ENCODE data around the gene DLX1. TPM values are rescaled to one million over a fixed set of nuclear protein-coding genes. Genes with fewer than 3 reads are reported as not detected.

The DLX1 gene
- polyA plus RNA-seq, 3 donors: 0.05 TPM; not detected in 2

DNA sequence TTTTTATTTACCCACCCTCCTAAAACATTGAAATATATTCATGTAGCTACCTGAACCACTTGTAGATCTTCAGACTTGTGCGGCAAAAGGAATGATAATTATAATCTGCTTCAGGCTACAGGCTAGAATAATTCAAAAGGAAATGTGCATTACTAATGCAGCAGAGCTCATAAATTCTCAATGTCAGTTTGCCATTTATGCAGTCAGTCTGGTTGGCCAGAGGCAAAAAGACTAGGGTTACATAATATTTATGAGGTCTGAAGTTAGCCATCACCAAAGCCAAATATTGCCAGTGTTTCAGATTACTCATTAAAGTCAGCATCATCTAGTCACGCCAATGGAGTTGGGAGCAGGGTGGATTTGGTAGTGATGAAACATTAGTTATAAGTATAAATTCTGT lies 46.7 kb upstream of the DLX1 start:
- H3K79me2 ChIP-seq (ENCODE audit: insufficient read depth, low read length): no peaks in the 10 kb centered on the region
- Mint-ChIP-seq H3K36me3 (no peaks in the 10 kb centered on the region), H3K27ac (no peak overlapping the region), H3K4me1 (no peaks in the 10 kb centered on the region), H3K4me3 (no peak overlapping the region), H3K27me3 (ENCODE audit: low read depth in 3 of 3) (no peaks in the 10 kb centered on the region), H3K9me3 (peaks cover 0 to 7% (median 0%) of the 10 kb centered on the region in 7 donors)
- H3K27ac ChIP-seq (ENCODE audit: low read depth in 1 of 2, low read length in 2 of 2): no peak overlapping the region
- H3K9ac ChIP-seq (ENCODE audit: insufficient read depth, low read length, poor library complexity, severe bottlenecking): no peak overlapping the region
- H3K4me3 ChIP-seq (replicated peaks in 1 of 3; ENCODE audit: low read depth in 2 of 3, low read length in 3 of 3): no peak overlapping the region
- intact Hi-C loops (cut with micrococcal nuclease): no loop called here
- H4K20me1 ChIP-seq (ENCODE audit: insufficient read depth, low read length): no peaks in the 10 kb centered on the region
- TF ChIP-seq, protein P1, sequence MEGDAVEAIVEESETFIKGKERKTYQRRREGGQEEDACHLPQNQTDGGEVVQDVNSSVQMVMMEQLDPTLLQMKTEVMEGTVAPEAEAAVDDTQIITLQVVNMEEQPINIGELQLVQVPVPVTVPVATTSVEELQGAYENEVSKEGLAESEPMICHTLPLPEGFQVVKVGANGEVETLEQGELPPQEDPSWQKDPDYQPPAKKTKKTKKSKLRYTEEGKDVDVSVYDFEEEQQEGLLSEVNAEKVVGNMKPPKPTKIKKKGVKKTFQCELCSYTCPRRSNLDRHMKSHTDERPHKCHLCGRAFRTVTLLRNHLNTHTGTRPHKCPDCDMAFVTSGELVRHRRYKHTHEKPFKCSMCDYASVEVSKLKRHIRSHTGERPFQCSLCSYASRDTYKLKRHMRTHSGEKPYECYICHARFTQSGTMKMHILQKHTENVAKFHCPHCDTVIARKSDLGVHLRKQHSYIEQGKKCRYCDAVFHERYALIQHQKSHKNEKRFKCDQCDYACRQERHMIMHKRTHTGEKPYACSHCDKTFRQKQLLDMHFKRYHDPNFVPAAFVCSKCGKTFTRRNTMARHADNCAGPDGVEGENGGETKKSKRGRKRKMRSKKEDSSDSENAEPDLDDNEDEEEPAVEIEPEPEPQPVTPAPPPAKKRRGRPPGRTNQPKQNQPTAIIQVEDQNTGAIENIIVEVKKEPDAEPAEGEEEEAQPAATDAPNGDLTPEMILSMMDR (IDR thresholded peaks at IDR 0.05): no peak
- WGBS (ENCODE audit: insufficient coverage): 100% methylated on average over 1 of the region's 2 CpGs
- no peaks in the 10 kb centered on the region for H3K9me3 ChIP-seq (replicated peaks in 1 of 2; ENCODE audit: control insufficient read depth in 1 of 2, insufficient read depth in 1 of 2, low read length in 2 of 2)
- no peak for DNase-seq
- no peak overlapping the region for H3K4me2 ChIP-seq (replicated peaks; ENCODE audit: extremely low read depth, low read length, poor library complexity, severe bottlenecking)
- H2AFZ ChIP-seq (ENCODE audit: insufficient read depth, low read depth, low read length, poor library complexity, severe bottlenecking): no peak overlapping the region
- no peaks in the 10 kb centered on the region for H3K36me3 ChIP-seq (replicated peaks in 1 of 2; ENCODE audit: control insufficient read depth in 1 of 2, insufficient read depth in 2 of 2, low read length in 2 of 2)
- no peaks in the 10 kb centered on the region for H3K27me3 ChIP-seq (ENCODE audit: control insufficient read depth in 2 of 2, insufficient read depth in 2 of 2, low read length in 2 of 2)
- H3K4me1 ChIP-seq (ENCODE audit: control insufficient read depth in 1 of 2, insufficient read depth in 2 of 2, low read length in 2 of 2): no peaks in the 10 kb centered on the region

DNA sequence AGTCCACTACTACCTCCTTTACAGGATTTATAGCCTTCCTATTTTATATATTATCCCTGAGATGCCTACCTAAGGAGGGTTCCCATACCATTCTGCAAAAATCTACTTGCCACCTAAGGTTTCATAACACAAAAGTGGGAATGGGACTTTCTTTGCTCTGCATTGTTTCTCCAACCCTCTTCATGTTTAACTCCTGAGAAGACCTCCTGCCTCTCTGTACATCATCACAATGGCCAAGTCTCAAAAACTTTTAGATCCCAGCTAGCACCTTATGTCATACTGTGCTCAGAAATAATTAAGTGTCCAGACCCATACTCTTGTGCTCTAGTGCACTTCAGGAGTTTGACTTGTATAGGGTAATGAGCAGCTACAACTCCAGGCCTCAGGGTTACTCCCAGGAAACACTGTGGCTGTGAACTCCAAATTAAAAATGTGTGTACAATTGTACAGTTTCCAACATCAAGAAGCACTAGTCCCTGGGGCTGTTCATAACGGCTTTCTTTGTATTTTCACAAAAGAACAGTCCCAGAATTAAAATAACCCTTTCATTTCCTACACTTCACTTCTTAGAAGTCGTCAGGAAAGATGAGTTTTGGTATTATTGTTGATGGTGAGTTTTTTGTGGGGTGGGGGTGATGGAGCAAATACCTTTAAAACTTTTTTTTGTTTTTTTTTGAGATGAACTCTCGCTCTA lies 46.1 kb upstream of the DLX1 start:
- Histone ChIP-seq H3K79me2 (ENCODE audit: insufficient read depth, low read length) (no peaks in the 10 kb centered on the region), H3K9me3 (replicated peaks in 1 of 2; ENCODE audit: control insufficient read depth in 1 of 2, insufficient read depth in 1 of 2, low read length in 2 of 2) (no peaks in the 10 kb centered on the region), H3K4me3 (replicated peaks in 1 of 3; ENCODE audit: low read depth in 2 of 3, low read length in 3 of 3) (no peak overlapping the region), H3K27ac (ENCODE audit: low read depth in 1 of 2, low read length in 2 of 2) (no peak overlapping the region), H2AFZ (ENCODE audit: insufficient read depth, low read depth, low read length, poor library complexity, severe bottlenecking) (no peak overlapping the region), H3K27me3 (ENCODE audit: control insufficient read depth in 2 of 2, insufficient read depth in 2 of 2, low read length in 2 of 2) (no peaks in the 10 kb centered on the region), H3K9ac (ENCODE audit: insufficient read depth, low read length, poor library complexity, severe bottlenecking) (no peak overlapping the region), H3K36me3 (replicated peaks in 1 of 2; ENCODE audit: control insufficient read depth in 1 of 2, insufficient read depth in 2 of 2, low read length in 2 of 2) (no peaks in the 10 kb centered on the region), H3K4me1 (ENCODE audit: control insufficient read depth in 1 of 2, insufficient read depth in 2 of 2, low read length in 2 of 2) (no peaks in the 10 kb centered on the region), H4K20me1 (ENCODE audit: insufficient read depth, low read length) (no peaks in the 10 kb centered on the region), H3K4me2 (replicated peaks; ENCODE audit: extremely low read depth, low read length, poor library complexity, severe bottlenecking) (no peak overlapping the region)
- no peaks in the 10 kb centered on the region for H3K36me3 Mint-ChIP-seq
- H3K4me3 Mint-ChIP-seq: no peak overlapping the region
- WGBS (ENCODE audit: insufficient coverage): 100% methylated on average over 1 of the region's 3 CpGs
- intact Hi-C loops (cut with micrococcal nuclease): no loop called here
- TF ChIP-seq, protein P1 (IDR thresholded peaks at IDR 0.05): no peak
- no peaks in the 10 kb centered on the region for H3K4me1 Mint-ChIP-seq
- peaks cover 0 to 7% (median 0%) of the 10 kb centered on the region in 7 donors for H3K9me3 Mint-ChIP-seq
- no peak for DNase-seq
- no peak overlapping the region for H3K27ac Mint-ChIP-seq
- no peaks in the 10 kb centered on the region for H3K27me3 Mint-ChIP-seq (ENCODE audit: low read depth in 3 of 3)
